ENCODE data around the gene NTRK3. TPM values are rescaled to one million over a fixed set of nuclear protein-coding genes. Genes with fewer than 3 reads are reported as not detected.

NTRK3 gene
- total RNA-seq, 1 donor from 2014 or later = 1.1 TPM

- H3K4me3 Mint-ChIP-seq = no peak overlapping the region
- H3K27ac Mint-ChIP-seq (ENCODE audit: unreplicated experiment) = no peak overlapping the region
- H3K9me3 Mint-ChIP-seq = no peaks in the 10 kb centered on the region
- H3K27me3 Mint-ChIP-seq (ENCODE audit: low read depth) = peaks cover 2% of the 10 kb centered on the region
- no peaks in the 10 kb centered on the region for H3K4me1 Mint-ChIP-seq
- H3K36me3 Mint-ChIP-seq (ENCODE audit: low read depth) = no peaks in the 10 kb centered on the region
- no peak for DNase-seq (ENCODE audit: low read depth, low spot score)
- no peak for TF ChIP-seq CTCF (conservative IDR thresholded peaks at IDR 0.05)
Observed at GRCh38 chr15:88077296-88078020, 179.1 kb downstream of the NTRK3 start.

- TF ChIP-seq CTCF (conservative IDR thresholded peaks at IDR 0.05) = no peak
- no peak overlapping the region for H3K4me3 Mint-ChIP-seq
- H3K4me1 Mint-ChIP-seq = no peaks in the 10 kb centered on the region
- H3K9me3 Mint-ChIP-seq = no peaks in the 10 kb centered on the region
- H3K27me3 Mint-ChIP-seq (ENCODE audit: low read depth) = peaks cover 3% of the 10 kb centered on the region
- no peaks in the 10 kb centered on the region for H3K36me3 Mint-ChIP-seq (ENCODE audit: low read depth)
- DNase-seq (ENCODE audit: low read depth, low spot score) = no peak
- H3K27ac Mint-ChIP-seq (ENCODE audit: unreplicated experiment) = no peak overlapping the region
Observed at GRCh38 chr15:88076328-88076727, 180.2 kb downstream of the NTRK3 start.

- Mint-ChIP-seq H3K27me3 (ENCODE audit: low read depth) (peaks cover 3% of the 10 kb centered on the region), H3K4me1 (no peaks in the 10 kb centered on the region), H3K36me3 (ENCODE audit: low read depth) (no peaks in the 10 kb centered on the region), H3K4me3 (no peak overlapping the region), H3K9me3 (no peaks in the 10 kb centered on the region), H3K27ac (ENCODE audit: unreplicated experiment) (no peak overlapping the region)
- no peak for TF ChIP-seq CTCF (conservative IDR thresholded peaks at IDR 0.05)
- no peak for DNase-seq (ENCODE audit: low read depth, low spot score)
Observed at GRCh38 chr15:88075102-88075501, 181.4 kb downstream of the NTRK3 start.

GRCh38 chr15:88074386-88074785, 182.2 kb downstream of the NTRK3 start:
- Mint-ChIP-seq H3K27me3 (ENCODE audit: low read depth) (peaks cover 3% of the 10 kb centered on the region), H3K36me3 (ENCODE audit: low read depth) (no peaks in the 10 kb centered on the region), H3K27ac (ENCODE audit: unreplicated experiment) (no peak overlapping the region), H3K4me1 (no peaks in the 10 kb centered on the region), H3K9me3 (no peaks in the 10 kb centered on the region), H3K4me3 (no peak overlapping the region)
- TF ChIP-seq CTCF (conservative IDR thresholded peaks at IDR 0.05) = no peak
- no peak for DNase-seq (ENCODE audit: low read depth, low spot score)

- Mint-ChIP-seq H3K27me3 (ENCODE audit: low read depth) (peaks cover 6% of the 10 kb centered on the region), H3K36me3 (ENCODE audit: low read depth) (no peaks in the 10 kb centered on the region), H3K4me1 (no peaks in the 10 kb centered on the region), H3K4me3 (no peak overlapping the region), H3K9me3 (no peaks in the 10 kb centered on the region), H3K27ac (ENCODE audit: unreplicated experiment) (no peak overlapping the region)
- no peak for TF ChIP-seq CTCF (conservative IDR thresholded peaks at IDR 0.05)
- no peak for DNase-seq (ENCODE audit: low read depth, low spot score)
Observed at GRCh38 chr15:88073391-88073691, 183.2 kb downstream of the NTRK3 start.
